ENCODE data around the gene DALRD3.

DALRD3 gene

GRCh38 chr3:49005998-49006397 lies 12.4 kb downstream of the DALRD3 start:
- in situ Hi-C loops (cut with HindIII; ENCODE audit: low sequenced_read_pairs): no loop called here

GRCh38 chr3:49005303-49005680 lies 13.1 kb downstream of the DALRD3 start:
- in situ Hi-C loops (cut with HindIII; ENCODE audit: low sequenced_read_pairs): no loop called here
- no peak for TF ChIP-seq CTCF (IDR thresholded peaks at IDR 0.05; ENCODE audit: low read depth, low read length)
- DNase-seq (ENCODE audit: low read depth, low spot score): no peak
- no peak overlapping the region for H3K4me3 ChIP-seq (ENCODE audit: low read depth, low read length)

More at GRCh38 chr3:49005998-49006397, 12.4 kb downstream of the DALRD3 start:
- no peak for DNase-seq (ENCODE audit: low read depth, low spot score)
- no peak for TF ChIP-seq CTCF (IDR thresholded peaks at IDR 0.05; ENCODE audit: low read depth, low read length)
- H3K4me3 ChIP-seq (ENCODE audit: low read depth, low read length): peak overlapping the region; percentile 94

- no peak for DNase-seq (ENCODE audit: low read depth, low spot score)
- no peak for TF ChIP-seq CTCF (IDR thresholded peaks at IDR 0.05; ENCODE audit: low read depth, low read length)
- no peak overlapping the region for H3K4me3 ChIP-seq (ENCODE audit: low read depth, low read length)
- in situ Hi-C loops (cut with HindIII; ENCODE audit: low sequenced_read_pairs): no loop called here
Measured at GRCh38 chr3:49004352-49005302, 13.8 kb downstream of the DALRD3 start.

GRCh38 chr3:49001155-49001554 lies 17.2 kb downstream of the DALRD3 start:
- H3K4me3 ChIP-seq (ENCODE audit: low read depth, low read length): no peak overlapping the region
- in situ Hi-C loops (cut with HindIII; ENCODE audit: low sequenced_read_pairs): no loop called here
- no peak for TF ChIP-seq CTCF (IDR thresholded peaks at IDR 0.05; ENCODE audit: low read depth, low read length)
- no peak for DNase-seq (ENCODE audit: low read depth, low spot score)

- DNase-seq (ENCODE audit: low read depth, low spot score): no peak
- no peak overlapping the region for H3K4me3 ChIP-seq (ENCODE audit: low read depth, low read length)
- TF ChIP-seq CTCF (IDR thresholded peaks at IDR 0.05; ENCODE audit: low read depth, low read length): no peak
- in situ Hi-C loops (cut with HindIII; ENCODE audit: low sequenced_read_pairs): no loop called here
Measured at GRCh38 chr3:48999085-48999858, 19.1 kb downstream of the DALRD3 start.

- H3K4me3 ChIP-seq (ENCODE audit: low read depth, low read length): no peak overlapping the region
- in situ Hi-C loops (cut with HindIII; ENCODE audit: low sequenced_read_pairs): no loop called here
- no peak for TF ChIP-seq CTCF (IDR thresholded peaks at IDR 0.05; ENCODE audit: low read depth, low read length)
- DNase-seq (ENCODE audit: low read depth, low spot score): no peak
Measured at GRCh38 chr3:48997714-48998637, 20.4 kb downstream of the DALRD3 start.

All from astrocyte of the spinal cord (primary cell).